ENCODE measurements around the gene OR51I1. TPM values are rescaled to one million over a fixed set of nuclear protein-coding genes. Genes with fewer than 3 reads are reported as not detected.

OR51I1 gene
- total RNA-seq, 4 donors from 2014 or later = 1.6 to 5.0 TPM; not detected in 2

DNA sequence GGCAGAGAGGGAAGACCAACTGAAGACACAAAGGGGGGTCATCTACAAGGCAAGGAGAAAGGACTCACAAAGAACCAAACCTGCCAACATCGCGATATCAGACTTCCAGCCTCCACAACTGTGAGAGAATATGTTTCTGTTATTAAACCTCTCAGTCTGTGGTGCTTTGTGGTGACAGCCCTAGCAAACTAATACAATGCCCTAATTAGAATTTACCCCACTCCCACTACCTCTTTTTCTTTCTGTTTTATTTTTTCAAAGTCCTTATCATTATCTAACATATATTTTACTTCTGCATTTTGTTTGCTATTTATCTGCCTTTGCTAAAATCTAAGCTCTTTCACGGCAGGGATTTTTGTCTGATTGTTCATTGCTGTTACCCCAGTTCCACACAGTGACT is 44.7 kb upstream of the OR51I1 start:
- Histone ChIP-seq H3K27ac (no peak overlapping the region), H3K36me3 (no peaks in the 10 kb centered on the region), H3K9me3 (no peaks in the 10 kb centered on the region), H3K4me1 (no peaks in the 10 kb centered on the region), H3K4me3 (no peak overlapping the region), H3K27me3 (no peaks in the 10 kb centered on the region)
- DNase-seq = no peak
- intact Hi-C loops (cut with DNase I; ENCODE audit: low total_unique reads) = no loop called here
- no peak for TF ChIP-seq POLR2A (IDR thresholded peaks at IDR 0.05)
- TF ChIP-seq, protein P1, sequence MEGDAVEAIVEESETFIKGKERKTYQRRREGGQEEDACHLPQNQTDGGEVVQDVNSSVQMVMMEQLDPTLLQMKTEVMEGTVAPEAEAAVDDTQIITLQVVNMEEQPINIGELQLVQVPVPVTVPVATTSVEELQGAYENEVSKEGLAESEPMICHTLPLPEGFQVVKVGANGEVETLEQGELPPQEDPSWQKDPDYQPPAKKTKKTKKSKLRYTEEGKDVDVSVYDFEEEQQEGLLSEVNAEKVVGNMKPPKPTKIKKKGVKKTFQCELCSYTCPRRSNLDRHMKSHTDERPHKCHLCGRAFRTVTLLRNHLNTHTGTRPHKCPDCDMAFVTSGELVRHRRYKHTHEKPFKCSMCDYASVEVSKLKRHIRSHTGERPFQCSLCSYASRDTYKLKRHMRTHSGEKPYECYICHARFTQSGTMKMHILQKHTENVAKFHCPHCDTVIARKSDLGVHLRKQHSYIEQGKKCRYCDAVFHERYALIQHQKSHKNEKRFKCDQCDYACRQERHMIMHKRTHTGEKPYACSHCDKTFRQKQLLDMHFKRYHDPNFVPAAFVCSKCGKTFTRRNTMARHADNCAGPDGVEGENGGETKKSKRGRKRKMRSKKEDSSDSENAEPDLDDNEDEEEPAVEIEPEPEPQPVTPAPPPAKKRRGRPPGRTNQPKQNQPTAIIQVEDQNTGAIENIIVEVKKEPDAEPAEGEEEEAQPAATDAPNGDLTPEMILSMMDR (IDR thresholded peaks at IDR 0.05) = no peak

DNA sequence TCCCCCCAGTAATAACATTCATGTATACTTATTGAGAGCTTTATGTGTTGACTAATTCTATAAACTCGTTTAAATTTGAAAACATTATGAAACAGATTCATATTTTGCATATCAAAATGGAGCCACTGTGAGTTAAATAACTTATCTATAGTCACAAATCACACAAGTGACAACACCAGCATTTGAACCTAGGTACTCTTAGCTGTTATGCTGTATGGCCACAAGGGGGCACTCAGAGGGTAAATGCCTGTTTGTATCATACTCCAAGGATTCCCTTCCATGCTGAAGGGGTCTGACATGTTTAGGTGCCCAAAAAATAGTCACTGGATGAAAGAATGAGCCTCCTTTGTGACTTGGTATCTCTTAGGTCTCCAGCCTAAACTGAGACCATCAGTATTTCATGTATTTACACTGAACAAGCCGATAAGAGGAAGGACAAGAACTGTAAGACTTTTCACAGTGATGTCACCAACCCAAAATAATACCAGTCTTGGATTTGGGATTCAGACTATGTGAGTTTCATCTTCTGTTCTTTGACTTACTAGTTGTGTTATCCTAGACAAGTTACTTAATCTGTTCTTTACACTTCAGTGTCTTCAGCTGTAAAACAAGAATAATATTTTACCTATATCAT is 35.0 kb upstream of the OR51I1 start:
- no peak overlapping the region for H3K27ac ChIP-seq
- H3K27me3 ChIP-seq = no peaks in the 10 kb centered on the region
- DNase-seq = no peak
- no peak for TF ChIP-seq POLR2A (IDR thresholded peaks at IDR 0.05)
- TF ChIP-seq, protein P1 (IDR thresholded peaks at IDR 0.05) = peak; percentile 44 to 56 (median 48)
- intact Hi-C loops (cut with DNase I; ENCODE audit: low total_unique reads) = no loop called here
- no peak overlapping the region for H3K4me3 ChIP-seq
- H3K36me3 ChIP-seq = no peaks in the 10 kb centered on the region
- H3K4me1 ChIP-seq = no peaks in the 10 kb centered on the region
- H3K9me3 ChIP-seq = no peaks in the 10 kb centered on the region

DNA sequence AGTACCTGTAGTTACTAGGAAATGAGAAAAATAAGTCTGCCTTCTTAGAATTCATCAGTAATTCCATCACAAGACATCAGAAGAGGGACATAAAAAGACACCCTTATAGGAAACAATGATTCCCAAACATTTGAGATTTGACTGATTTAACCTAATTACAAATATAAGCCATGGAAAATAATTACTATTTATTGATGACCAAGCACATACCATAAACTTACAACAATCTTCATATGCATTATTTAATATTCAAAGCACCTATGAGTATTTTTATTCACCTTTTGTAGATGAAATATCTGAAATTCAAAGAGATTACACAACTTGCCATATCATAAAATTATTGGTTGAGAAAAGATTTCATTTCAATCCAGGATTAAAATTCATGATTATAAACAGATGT is 32.6 kb upstream of the OR51I1 start:
- no peak for DNase-seq
- H3K36me3 ChIP-seq = no peaks in the 10 kb centered on the region
- H3K9me3 ChIP-seq = no peaks in the 10 kb centered on the region
- no peak overlapping the region for H3K27ac ChIP-seq
- no peaks in the 10 kb centered on the region for H3K4me1 ChIP-seq
- intact Hi-C loops (cut with DNase I; ENCODE audit: low total_unique reads) = no loop called here
- no peak for TF ChIP-seq POLR2A (IDR thresholded peaks at IDR 0.05)
- TF ChIP-seq, protein P1 (IDR thresholded peaks at IDR 0.05) = no peak
- no peaks in the 10 kb centered on the region for H3K27me3 ChIP-seq
- H3K4me3 ChIP-seq = no peak overlapping the region

DNA sequence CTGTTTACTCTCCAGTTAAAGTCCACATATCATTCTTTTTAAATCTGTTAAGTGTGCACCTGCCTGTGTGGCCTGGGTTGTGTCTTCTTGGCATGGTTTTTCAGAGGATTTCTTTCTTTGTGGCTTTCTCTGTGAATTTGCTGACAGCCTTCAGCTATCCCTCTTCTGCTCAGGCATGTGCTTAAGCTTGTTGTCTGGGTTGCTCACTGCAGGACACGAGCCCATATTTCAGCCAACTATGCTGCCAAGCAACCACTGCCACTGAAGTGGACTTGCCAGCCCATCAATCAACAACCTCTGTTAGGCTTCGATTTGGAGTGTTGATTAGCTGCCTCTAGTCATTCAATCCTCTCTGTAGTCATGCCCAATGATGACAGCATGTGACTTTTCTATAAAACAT is 26.2 kb upstream of the OR51I1 start:
- no peak for DNase-seq
- Histone ChIP-seq H3K4me1 (no peaks in the 10 kb centered on the region), H3K27me3 (no peaks in the 10 kb centered on the region), H3K27ac (no peak overlapping the region), H3K4me3 (no peak overlapping the region), H3K36me3 (no peaks in the 10 kb centered on the region), H3K9me3 (no peaks in the 10 kb centered on the region)
- TF ChIP-seq POLR2A (IDR thresholded peaks at IDR 0.05) = no peak
- TF ChIP-seq, protein P1 (IDR thresholded peaks at IDR 0.05) = no peak
- intact Hi-C loops (cut with DNase I; ENCODE audit: low total_unique reads) = no loop called here

DNA sequence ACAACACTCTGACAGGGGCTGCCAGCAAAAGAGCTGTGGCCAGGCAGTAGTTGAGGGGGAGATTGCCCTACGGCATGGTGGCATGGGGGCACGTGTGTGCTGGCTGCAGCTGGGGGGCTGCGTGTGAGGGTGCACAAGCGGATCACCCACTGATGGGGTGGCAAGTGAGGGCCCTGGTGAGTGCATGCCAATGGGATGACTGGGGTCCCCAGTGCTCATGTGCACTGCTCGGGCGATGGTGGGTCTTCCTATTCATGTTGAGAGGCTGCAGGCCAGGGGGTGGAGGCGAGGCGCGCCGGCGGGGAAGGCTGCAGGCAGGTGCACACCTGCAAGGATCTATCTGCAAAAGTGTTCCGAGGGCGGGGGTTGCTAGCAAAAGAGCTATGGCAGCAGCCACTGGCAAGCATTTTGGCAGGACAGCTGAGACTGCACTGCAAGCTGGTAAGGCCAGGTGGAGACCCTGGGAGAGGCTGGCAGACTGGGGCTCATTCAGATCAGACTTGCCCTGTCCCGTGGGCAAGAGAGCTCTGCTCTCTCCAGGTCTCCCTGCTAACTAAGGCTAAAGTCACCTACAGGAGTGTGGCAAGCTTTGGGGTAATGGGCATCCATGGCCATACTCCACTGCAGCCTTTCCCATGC is 19.8 kb upstream of the OR51I1 start:
- H3K36me3 ChIP-seq = no peaks in the 10 kb centered on the region
- intact Hi-C loops (cut with DNase I; ENCODE audit: low total_unique reads) = no loop called here
- DNase-seq = no peak

More for the DNA sequence above, 19.8 kb upstream of the OR51I1 start:
- Histone ChIP-seq H3K27me3 (no peaks in the 10 kb centered on the region), H3K4me1 (no peaks in the 10 kb centered on the region), H3K9me3 (no peaks in the 10 kb centered on the region), H3K27ac (no peak overlapping the region), H3K4me3 (no peak overlapping the region)
- TF ChIP-seq, protein P1 (IDR thresholded peaks at IDR 0.05) = no peak
- no peak for TF ChIP-seq POLR2A (IDR thresholded peaks at IDR 0.05)
